Measurements from ENCODE around the gene KRT17.
"Not testable (repeated sequence)": the region's sequence is repeated elsewhere in the genome, so short reads cannot be mapped to it uniquely, and the experiment has no call there.

Gene KRT17

DNA sequence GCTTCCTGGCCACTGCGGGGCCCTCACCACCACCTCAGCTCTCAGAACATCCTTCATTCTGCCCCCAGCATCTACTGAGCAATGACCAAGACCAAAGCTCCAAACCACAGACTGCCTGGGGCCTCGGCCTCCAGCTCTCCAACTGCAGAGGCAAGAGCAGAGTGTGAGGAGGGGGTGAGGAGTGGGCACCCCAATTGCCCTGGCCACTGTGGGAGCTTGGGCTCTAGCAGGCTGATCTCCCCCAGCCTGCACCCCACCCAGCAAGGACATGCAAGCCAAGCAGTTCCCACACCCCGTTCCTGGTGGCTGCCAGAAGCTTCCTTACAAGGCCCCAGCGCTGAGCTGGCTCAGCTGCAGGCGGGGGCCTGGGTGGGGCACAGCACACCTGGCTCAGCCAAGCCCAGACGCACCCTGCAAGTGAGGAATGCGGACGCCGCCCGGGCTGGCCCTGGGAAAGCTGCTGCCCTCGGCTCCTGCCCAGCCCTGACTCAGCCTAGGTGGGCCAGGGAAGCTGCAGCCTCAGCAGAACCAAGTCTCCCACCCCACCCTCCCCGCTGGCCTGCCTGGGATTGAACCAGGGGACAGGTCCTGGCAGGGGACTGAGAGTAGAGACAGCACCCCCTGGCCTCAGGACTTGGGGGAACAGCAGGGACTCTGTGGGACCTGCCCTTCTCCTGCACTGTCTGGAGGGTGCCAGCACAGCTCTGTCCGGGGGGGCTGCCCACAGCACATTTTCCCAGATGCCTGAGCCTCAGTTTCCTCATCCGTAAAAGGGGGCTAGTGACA lies 29.7 kb upstream of the KRT17 start:
- no peak for DNase-seq

DNA sequence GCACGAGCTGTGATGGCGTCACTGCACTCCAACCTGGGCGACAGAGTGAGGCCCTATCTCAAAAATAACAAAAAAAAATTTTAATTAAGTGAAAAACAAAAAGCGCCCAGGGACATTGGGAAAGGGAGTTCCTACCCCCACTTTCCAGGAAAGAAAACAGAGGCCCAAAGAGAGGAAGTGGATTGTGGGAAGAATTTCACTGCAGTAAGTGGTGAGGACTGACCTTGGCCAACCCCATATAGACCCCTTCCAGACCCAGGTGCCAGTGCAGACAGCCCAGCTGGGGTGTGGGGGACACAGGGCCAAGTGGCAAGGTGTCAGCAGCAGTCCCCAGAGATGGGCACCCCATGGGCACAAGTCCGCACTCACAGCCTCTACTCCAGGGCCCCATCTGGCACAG lies 29.0 kb upstream of the KRT17 start:
- DNase-seq: no peak

DNA sequence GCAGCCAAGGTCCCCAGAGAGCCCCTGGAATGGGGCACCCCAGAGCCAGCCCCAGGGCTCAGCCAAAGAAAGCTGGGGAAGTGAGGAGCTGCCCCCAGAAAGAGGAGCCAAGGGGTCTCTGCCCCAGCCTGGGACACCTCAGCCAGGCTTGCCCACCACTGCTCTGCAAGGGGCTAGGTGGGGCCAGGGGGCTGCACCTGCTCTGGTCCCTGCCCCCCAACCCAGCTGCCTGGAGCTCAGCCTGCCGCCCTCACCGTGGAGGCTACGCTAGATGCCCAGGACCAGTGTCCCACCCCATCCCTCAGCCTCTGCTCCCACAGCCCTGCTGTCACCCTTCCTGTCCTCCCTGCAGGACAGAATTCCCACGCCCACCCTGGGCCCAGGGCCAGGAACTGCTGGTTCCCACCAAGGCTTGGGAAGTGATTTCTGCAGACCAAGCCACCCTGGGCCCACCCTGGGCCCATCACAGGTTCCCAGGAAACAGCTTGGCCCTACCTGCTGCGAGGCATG lies 28.1 kb upstream of the KRT17 start:
- DNase-seq: no peak

DNA sequence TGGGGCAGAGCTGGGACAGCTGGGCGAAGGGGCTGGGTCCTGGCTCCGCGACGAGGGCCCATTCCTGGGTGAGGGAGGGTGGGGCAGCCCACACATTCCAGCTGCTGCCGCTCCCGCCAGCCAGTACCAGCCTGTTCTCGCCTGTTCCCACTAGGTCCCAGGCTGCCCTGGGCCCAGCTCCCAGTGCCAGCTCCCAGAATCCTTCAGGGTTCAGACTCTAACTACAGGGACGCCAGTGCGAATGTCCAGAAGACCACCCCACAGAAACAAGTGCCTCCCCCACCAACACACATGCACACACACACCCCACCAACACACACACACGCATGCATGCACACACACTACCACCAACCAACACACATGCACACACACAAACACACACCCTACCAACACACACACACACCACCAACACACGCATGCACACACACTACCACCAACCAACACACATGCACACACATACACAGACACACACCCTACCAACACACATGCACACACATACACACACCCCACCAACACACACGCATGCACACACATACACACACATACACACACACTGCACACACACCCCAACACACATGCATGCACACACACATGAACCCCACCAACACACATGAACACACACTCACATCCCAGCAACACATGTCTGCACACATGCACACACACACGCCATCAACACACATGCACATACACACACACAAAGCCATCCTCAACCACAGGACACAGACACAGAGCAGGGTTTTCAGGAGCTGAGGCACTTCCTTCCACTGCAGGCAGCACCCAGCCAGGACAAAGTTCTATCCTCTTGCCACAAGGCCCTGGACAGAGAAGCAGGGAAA lies 27.5 kb upstream of the KRT17 start:
- no peak for DNase-seq

DNA sequence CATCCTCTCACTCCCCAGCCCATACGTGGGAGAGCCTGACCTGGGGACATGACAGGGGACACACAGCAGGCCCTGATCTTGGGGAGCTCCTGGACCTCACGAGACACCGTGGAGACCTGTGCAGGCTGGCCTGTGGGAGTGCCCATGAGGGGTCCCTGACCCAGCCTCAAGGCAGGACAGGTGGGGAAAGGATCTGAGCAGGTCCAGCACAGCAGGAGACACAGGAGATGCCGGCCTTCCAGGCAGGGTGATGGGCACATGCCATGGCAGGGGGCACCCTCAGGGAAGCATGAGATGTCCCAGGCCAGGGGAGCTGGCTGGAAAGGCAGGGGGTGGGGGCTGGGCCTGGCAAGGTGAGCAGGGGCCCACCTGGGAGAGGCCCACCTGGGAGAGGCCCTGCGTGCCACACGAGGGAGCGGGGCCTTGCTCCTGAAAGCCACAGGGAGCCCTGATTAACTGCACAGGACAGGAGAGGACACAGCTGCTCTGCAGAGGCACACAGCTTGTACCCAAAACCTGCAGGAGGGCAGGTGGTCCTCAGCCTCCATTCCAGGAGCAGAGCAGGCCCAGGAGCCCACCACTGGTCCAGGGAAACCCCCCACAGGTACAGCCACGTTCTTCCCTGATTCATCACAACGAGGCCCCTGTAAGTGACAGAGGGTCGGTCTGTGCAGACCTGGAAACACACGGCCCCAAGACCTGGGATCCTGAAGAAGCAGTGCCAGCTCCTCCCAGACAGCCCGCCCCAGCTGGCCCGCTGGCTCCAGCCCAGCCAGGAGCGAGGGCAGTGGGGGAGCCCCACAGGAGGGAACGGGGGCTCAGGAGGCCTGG lies 26.6 kb upstream of the KRT17 start:
- DNase-seq: no peak

DNA sequence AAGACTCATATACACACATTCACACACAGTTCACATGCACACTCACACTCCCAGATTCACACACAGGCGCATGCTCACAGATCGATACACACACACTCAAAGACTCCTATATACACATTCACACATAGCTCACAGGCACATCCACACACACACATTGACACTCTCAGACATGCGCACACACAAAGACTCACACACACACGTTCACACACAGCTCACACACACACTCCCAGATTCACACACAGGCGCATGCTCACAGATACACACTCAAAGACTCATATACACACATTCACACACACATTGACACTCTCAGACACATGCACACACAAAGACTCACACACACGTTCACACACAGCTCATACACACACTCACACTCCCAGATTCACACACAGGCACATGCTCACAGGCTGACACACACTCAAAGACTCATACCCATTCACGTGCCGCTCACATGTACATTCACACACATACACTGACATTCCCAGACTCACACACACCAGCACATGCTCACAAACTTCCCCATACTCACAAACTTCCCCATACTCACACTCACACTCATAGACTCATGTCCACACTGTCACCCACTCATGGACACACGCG lies 25.6 kb upstream of the KRT17 start:
- no peak for DNase-seq

DNA sequence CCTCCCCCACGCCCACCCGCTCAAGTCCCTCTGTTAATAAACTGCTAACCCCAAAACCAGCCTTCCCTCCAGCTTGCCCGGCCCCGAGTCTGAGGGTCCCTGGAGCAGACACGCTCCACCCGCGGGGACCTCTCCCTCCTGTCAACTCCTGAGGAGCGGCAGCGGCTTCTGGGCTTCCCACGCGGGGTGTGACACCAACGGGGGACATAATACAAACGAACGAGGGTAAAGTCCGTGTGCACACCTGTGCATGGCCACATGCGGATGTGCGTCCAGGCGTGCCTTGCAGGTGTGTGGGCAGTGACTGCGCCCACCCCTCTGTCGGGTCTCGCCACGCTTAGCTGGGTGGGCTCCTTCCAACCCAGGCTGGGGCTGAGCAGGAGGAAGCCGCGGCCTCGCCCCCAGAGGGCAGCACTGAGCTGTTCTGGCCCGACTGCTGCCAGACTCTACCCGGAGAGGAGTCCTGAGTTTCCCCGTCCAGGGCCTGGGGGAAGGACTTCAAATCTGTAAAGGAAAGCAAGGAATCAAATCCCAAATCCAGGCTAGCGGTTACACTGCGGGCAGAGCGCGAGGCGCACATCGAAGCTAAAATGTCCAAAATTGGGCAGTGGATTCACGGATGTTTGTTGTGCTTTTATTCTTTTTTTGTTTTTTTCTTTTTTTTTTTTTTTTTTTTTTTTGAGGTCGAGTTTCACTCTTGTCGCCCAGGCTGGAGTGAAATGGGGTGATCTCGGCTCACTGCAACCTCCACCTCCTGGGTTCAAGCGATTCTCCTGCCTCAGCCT lies 24.2 kb upstream of the KRT17 start:
- DNase-seq: peak; percentile 84

DNA sequence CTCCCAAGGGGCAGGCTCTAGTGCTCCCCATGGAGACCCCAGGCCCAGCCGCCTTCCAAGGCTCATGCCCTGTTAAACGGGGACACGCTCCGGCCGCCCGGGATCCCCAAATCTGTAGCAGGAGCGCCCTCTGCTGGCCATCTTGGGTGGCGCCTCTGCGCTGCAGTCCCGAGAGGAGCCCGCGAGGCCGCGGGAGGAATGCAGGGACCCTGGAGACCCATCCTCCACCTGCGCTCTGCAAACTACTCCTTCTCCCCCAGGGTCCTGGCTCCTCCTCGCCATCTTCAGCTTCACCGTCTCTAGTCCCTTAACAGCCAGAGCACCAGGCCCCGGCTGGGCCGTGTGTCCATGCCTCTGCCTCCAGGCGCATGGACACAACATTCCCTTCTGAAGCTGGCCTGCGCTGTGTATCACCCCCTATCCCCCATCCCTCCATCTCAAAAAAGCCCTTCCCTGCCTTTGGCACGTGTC lies 23.6 kb upstream of the KRT17 start:
- peak; percentile 88 for DNase-seq

DNA sequence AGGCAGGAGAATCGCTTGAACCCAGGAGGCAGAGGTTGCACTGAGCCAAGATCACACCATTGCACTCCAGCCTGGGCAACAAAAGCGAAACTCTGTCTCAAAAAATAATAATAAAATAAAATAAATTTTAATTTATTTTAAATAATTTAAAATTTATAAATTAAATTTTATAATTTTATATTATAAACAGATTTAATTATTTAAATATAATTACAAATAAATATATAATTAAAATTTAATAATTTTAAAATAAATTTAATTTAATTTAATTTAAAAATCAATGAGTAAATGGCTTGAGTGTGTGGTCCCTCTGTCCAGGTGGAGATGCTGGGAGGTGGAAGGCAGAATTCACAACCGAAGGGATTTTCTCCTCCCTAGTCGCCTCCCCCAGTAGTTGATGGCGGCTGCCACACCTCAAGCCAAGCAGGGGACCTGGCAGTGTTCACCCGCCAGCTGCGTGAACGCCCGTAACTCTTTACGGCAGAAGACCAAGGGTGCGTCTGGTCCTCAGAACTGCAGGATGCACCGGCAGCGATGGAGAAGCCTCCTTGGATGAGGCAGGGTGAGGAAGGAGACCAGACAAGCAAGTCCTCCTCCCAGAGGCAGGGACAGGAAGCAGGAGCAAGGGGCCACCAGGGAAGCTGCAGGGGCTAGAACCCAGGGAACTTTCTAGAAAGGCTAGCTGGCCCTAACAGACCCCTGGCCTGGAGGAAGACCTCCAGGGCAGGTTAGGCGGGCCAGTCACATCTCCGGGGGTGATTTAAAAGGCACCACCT lies 22.9 kb upstream of the KRT17 start:
- no peak for DNase-seq

DNA sequence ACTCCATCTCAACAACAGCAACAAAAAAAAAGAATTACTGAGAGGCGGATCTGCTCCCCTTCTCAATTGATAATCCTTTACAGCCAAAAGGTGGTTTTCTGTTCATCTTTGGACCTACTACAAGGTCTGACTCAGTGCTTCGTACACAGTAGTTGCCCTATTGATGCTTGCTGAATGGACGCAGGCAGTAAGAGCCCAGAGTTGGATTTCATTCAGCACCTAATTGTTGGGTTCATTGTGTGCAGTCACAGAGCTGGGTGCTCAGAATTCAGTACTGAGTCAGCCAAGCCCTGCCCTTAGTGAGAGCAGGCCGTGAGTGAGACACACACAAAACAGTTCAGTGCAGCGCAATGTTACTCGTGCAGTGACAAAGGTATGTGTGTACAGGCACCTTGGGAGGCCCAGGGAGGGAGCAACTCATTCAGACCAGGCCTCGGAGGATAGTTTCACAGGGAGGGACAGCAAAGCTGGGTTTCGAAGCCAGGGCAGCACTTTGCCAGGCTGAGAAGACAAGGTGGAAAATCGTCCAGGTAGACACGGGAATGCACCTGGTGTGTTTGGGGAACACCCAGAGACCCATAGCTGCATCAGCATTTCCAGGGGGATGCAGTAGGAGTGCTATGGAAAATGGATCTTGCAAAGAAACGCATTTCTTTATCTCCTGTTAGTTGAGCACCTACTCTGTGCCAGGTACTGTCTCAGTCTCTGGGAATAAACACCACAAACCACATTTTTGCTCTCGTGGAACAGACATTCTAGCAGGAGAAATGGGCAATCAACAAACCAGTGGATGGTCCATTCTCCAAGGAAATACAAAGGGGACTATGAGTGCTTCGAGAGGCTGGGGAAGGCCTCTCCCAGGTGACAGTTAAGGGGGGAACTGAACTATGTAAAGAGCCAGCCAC lies 18.1 kb upstream of the KRT17 start:
- DNase-seq: no peak

DNA sequence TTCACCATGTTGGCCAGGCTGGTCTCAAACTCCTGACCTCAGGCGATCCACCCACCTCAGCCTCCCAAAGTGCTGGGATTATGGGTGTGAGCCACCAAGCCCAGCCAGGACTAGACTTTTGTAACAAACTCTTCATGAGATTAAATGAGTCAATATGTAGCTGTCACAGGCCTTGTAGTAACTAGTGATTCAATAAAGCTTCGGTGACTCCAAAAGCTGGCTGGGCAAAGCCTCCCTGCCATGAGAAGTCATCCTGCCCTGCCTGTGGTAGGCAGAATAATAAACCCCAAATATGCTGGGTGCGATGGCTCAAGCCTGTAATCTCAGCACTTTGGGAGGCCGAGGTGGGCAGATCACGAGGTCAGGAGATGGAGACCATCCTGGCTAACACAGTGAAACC lies 16.2 kb upstream of the KRT17 start:
- not testable (repeated sequence) for DNase-seq

DNA sequence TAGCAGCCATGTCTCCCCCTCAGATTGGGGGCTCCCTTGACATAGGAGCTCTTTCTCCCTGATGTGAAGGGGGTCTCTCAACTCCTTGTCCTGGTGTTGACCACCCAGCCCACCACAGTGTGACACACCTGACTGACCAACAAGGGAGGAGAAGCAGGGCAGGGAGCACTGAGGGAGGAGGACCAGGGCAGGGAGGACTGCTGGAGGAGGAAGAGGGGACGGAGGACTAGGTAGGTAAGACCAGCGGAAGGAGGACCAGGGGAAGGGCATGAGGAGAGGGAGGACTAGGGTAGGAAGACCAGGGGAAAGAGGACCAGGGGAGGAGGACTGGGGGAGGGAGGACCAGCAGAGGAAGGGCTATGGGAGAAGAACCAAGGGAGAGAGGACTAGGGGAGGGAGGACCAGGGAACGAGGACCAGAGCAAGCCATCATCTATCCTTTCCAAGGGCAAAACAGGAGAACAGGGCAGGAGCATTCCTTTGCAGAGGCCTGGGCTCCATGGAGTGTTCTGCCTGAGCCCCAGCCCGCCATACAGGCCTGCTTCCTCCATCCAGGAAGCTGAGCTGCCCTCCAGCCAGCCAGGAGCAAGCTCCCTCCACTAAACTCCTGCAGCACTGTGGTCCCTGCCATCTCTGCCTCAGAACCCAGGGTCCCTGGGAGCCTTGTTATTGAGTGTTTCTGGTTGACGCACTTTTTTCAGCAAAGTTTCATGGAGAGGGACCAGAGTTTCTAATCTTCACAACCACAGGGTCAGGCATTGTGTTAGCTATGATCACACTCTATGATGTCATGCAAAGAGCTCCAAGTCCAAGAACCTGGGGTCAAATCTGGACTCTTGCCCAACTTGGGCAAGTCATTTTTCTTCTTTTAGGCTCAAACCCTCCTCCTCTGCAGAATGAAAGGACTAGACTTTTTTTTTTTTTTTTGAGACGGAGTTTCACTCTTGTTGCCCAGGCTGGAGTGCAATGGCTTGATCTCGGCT lies 15.4 kb upstream of the KRT17 start:
- DNase-seq: no peak

DNA sequence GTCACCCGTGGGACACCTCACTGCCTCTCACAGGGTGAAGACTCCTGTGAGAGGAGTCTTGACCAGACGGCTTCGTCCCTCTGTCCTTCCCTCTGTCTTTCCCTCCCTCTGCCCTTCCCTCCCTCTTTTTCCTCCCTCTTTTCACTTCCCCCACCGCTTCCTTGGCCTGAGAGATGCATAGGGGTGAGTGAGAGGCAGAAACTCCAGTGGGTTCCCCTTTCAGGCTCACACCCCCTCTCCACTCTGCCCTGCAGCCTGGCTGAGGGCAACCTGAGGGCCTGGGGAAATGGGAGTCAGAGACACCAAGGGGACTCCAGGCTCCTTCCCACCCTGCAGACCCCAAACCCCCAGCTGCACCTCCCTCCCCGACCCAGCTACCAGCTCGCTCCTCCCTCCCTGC lies 14.6 kb upstream of the KRT17 start:
- no peak for DNase-seq

DNA sequence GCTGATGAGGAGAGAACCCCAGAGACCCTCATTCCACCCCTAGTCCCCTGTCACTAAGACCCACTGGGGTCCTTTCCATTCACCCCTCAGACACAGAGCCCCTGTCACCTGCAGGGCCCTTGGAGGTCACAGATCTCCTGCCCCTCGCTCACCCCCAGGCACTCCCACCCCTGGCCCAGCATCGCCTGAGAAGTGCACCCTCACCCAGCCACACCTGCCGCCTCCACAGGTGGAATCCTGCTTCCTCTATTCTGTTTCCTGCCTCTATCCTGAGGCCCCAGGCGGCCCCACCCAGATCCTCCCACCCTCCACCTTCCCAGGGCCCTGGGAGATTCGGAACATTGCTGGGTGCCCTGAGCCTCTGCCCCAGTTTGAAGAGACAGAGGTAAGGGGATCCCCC lies 13.8 kb upstream of the KRT17 start:
- no peak for DNase-seq

DNA sequence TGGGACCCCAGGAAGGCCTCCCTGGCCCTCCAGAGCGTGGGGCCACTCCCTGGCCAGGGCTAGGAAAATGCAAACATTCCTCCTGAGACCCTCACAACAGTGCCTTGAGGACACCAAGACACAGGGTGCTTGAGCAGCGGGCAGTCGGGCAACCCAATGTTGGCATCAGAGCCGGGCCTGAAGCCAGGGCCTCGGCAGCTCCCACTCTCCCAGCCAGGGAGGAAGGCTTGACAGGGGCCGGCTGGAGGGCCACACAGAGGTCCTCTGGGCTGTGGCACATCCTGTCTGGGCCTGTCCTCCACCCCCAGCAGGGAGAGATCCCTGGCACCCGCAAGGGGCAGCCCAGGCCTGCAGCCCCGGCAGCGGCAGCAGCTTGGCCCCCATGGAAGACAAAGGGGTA lies 12.3 kb upstream of the KRT17 start:
- no peak for DNase-seq

DNA sequence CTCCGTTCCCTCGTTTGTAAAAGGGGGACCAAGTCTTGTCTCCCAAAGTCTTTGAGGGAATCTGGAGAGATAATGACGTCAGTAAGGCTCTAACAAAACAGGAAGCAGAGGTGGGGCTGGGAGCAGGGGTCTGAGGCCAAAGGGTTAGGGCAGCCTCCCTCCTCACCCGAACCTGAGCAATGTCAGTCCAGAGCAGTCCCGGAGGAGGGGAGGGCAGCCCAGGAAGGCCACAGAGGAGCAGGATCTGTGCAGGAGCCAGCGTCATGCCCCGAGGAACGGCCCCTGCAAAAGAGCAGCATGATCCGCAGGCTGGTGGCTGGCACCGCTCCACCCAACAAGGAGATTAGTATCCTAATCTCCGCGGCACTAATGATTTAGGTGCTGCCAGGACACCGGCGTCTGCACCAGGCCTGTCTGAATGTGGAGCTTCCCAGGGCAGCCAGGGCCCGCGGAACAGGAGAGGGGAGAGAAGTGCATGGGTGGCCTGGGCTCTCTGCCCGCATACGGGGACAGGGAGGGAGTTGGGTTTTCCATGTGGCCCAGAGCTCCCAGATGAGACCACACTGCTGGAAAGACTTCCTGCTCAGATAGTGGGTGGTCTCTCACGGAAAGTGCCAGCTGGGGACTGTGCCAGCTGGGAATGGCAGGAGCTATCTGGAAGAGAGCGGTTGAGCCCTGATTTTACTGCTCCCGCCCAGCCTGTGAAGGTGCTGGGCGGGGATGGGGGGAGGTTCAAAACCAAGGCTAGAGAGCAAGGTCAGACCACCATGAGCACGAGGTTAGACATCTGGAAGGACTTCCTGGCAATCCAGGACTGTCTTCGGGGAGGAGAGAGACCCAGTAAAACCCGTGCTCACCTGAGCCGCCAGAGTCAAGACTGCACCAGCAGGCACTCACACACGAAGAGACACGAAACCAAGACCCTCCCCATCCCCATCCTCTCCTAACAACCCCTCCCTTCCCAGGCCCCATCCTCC lies 11.0 kb upstream of the KRT17 start:
- no peak for DNase-seq

DNA sequence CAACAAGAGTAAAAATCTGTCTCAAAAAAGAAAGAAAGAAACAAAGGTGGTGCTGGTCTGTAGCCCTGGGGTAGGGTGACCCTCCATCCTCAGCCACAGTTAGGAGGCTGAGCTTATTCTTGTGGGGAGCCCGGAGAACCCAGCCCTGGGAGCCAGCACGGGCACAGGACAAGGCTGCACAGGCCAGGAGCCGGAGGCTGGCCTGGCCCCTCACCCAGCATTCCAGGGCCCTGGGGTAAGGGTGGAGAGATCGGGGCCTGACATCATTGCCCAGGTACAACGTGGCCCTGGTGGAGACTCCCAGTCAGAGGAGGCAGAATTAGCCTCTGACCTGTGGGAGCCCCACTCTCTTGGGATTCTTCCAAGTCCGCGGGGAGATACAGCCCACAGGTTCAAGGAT lies 10.3 kb upstream of the KRT17 start:
- DNase-seq: no peak

All from activated CD4-positive, alpha-beta T cell treated with anti-CD3 and anti-CD28 coated beads, Interleukin-2, amount 50 U/mL, for 16 hours (primary cell).